WERI-Rb-1 (cell line): ENCODE measurements around the gene VAPB.

ENCODE experiments used
- DNase-seq: peaks from one replicate; pipeline ENCODE4 v3.0.0-alpha.2; 2020
- H3K27ac ChIP-seq: fragments of 250-450 bp; sonication (Bioruptor Pico); 2 replicates; pipeline ENCODE4 v1.5.1; 2020; ENCODE audit warnings: mild to moderate bottlenecking, moderate library complexity
- H3K27me3 ChIP-seq: fragments of 250-450 bp; sonication (Bioruptor Pico); 2 replicates; pipeline ENCODE4 v1.5.1; 2021; ENCODE audit warnings: mild to moderate bottlenecking, low read depth, moderate library complexity; ENCODE audit not compliant: insufficient read depth, severe bottlenecking
- H3K36me3 ChIP-seq: fragments of 250-450 bp; sonication (Bioruptor Pico); 2 replicates; pipeline ENCODE4 v1.5.1; 2020; ENCODE audit warnings: mild to moderate bottlenecking, moderate library complexity
- H3K4me3 ChIP-seq: 2 replicates; pipeline ENCODE4 v1.5.1; 2011; ENCODE audit warnings: low read depth, mild to moderate bottlenecking, control low read depth, low read length
- H3K9me3 ChIP-seq: fragments of 250-450 bp; sonication (Bioruptor Pico); 2 replicates; pipeline ENCODE4 v1.5.1; 2021; ENCODE audit warnings: mild to moderate bottlenecking, moderate library complexity; ENCODE audit not compliant: severe bottlenecking
- CTCF ChIP-seq: IDR thresholded peaks from 2 replicates; pipeline ENCODE4 v1.5.1; 2011; ENCODE audit warnings: low read depth, mild to moderate bottlenecking, control low read depth, inconsistent platforms, low read length

Gene VAPB

DNA sequence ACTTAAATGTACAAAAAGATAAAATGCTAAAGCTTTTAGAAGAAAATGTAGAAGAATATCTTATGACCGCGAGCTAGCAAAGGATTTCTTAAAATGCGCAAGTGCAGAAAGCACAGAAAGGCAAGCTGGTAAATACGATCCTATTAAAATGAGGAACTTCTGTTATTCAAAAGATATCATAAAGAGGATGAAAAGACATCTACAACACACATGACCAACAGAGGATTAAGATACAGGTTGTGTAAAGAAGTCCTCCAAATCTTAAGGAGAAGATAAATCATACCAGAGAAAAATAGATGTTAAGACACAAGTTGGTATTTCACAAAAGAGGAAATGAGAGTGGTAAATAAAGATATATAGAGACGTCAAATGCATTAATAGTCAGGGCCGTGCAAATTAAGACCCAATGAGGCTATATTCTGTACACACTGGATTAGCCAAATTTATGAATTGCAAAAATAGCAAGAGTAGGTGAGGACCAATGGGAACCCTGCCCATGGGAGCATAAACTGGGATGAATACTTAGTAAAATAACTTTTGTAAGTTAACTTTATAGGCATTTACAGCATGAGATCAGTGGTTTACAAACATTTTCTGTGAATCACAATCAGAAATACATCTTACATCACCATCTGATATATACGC lies 103.2 kb downstream of the VAPB start:
- no peak for TF ChIP-seq CTCF
- H3K27me3 ChIP-seq: no peaks in the 10 kb centered on the region
- H3K27ac ChIP-seq: no peak overlapping the region
- peaks cover 5% of the 10 kb centered on the region for H3K9me3 ChIP-seq
- no peak for DNase-seq
- no peaks in the 10 kb centered on the region for H3K36me3 ChIP-seq
- H3K4me3 ChIP-seq: no peak overlapping the region

- Histone ChIP-seq H3K9me3 (peaks cover 5% of the 10 kb centered on the region), H3K27ac (no peak overlapping the region), H3K27me3 (no peaks in the 10 kb centered on the region), H3K4me3 (no peak overlapping the region), H3K36me3 (no peaks in the 10 kb centered on the region)
- no peak for DNase-seq
- TF ChIP-seq CTCF: no peak
Measured at GRCh38 chr20:58492795-58493524, 103.9 kb downstream of the VAPB start.

- no peak for DNase-seq
- Histone ChIP-seq H3K36me3 (no peaks in the 10 kb centered on the region), H3K27me3 (no peaks in the 10 kb centered on the region), H3K9me3 (no peaks in the 10 kb centered on the region), H3K4me3 (no peak overlapping the region), H3K27ac (no peak overlapping the region)
- TF ChIP-seq CTCF: no peak
Measured at GRCh38 chr20:58494923-58495622, 106.0 kb downstream of the VAPB start.

DNA sequence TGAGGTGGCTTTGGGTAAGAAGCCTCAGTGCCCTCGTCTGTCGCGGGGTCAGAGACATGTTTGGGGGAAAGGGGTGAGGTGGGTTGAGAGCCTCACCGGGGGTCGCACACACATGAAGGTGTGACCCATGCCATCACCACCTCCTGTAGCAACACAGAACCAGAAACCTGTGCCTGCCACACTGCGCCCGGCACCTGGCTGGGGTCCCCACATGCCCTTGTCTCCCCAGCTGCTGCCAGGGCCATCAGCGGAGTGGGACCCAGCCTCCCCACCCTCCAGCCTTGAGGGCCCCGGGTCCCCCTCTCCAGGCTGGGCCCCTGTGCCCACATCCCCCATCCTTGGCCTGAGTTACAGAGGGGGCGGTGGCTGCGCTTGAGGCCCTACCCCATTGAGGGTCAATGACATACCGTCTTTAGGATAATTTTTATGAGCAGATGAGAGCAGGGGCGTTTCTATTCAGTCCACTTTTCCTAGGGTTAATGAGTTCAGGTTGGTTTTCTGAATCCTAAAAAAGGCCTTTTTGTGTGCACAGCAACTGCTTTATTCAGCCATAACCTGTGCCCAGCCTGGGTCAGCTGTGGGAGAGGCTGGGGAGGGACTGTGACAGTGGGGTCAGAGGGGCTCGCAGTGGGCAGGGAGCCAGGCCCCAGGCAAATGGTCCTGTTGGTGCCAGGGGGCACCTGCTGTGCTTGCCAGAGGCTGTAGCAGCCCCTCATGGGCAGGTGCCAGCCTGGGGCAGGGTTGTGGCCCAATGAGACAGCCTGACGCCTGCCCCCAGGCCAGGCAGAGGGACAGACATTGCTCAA lies 106.8 kb downstream of the VAPB start:
- TF ChIP-seq CTCF: no peak

GRCh38 chr20:58496429-58496769 lies 107.4 kb downstream of the VAPB start:
- H3K36me3 ChIP-seq: no peaks in the 10 kb centered on the region
- H3K27ac ChIP-seq: no peak overlapping the region
- H3K27me3 ChIP-seq: no peaks in the 10 kb centered on the region
- DNase-seq: no peak
- no peak overlapping the region for H3K4me3 ChIP-seq
- no peak for TF ChIP-seq CTCF
- no peaks in the 10 kb centered on the region for H3K9me3 ChIP-seq

More for the DNA sequence above, 106.8 kb downstream of the VAPB start:
- no peak for DNase-seq
- no peaks in the 10 kb centered on the region for H3K36me3 ChIP-seq
- no peak overlapping the region for H3K27ac ChIP-seq
- no peaks in the 10 kb centered on the region for H3K9me3 ChIP-seq
- H3K4me3 ChIP-seq: no peak overlapping the region
- no peaks in the 10 kb centered on the region for H3K27me3 ChIP-seq
